Stimulated activated naive B cell treated with anti-CD40 and anti-IgM and Interleukin-4, amounts not matched to agents 10 μg/mL and 1 μg/mL and 100 μg/mL, for 72 hours (primary cell): ENCODE measurements around the gene SORCS1.

Experiments
- ATAC-seq, 2 donors: fragments of 150-1000 bp; cut with Tn5 transposase; replicated peaks; 2 replicates each; pipeline ENCODE4 v1.10.0; 2021; ENCODE audit warnings: moderate library complexity in 1 of 2
- DNase-seq: peaks from one replicate; pipeline ENCODE4 v3.0.0; 2021
- H3K27ac Mint-ChIP-seq: one replicate; pipeline ENCODE4 v1.8.0; 2022; ENCODE audit warnings: mild to moderate bottlenecking, mixed read lengths
- H3K27me3 Mint-ChIP-seq, 2 donors: one replicate each; pipeline ENCODE4 v1.8.0; 2022; ENCODE audit warnings: mixed read lengths in 2 of 2
- H3K36me3 Mint-ChIP-seq, 2 donors: one replicate each; pipeline ENCODE4 v1.8.0; 2022; ENCODE audit warnings: mixed read lengths in 2 of 2, mild to moderate bottlenecking in 1 of 2
- H3K4me1 Mint-ChIP-seq, 2 donors: one replicate each; pipeline ENCODE4 v1.8.0; 2022; ENCODE audit warnings: mixed read lengths in 2 of 2, mild to moderate bottlenecking in 1 of 2
- H3K4me3 Mint-ChIP-seq, 2 donors: one replicate each; pipeline ENCODE4 v1.8.0; 2022; ENCODE audit warnings: mild to moderate bottlenecking in 2 of 2, mixed read lengths in 2 of 2, moderate library complexity in 1 of 2
- H3K9me3 Mint-ChIP-seq, 2 donors: one replicate each; pipeline ENCODE4 v1.8.0; 2022; ENCODE audit warnings: mixed read lengths in 2 of 2, mild to moderate bottlenecking in 1 of 2

SORCS1 gene

DNA sequence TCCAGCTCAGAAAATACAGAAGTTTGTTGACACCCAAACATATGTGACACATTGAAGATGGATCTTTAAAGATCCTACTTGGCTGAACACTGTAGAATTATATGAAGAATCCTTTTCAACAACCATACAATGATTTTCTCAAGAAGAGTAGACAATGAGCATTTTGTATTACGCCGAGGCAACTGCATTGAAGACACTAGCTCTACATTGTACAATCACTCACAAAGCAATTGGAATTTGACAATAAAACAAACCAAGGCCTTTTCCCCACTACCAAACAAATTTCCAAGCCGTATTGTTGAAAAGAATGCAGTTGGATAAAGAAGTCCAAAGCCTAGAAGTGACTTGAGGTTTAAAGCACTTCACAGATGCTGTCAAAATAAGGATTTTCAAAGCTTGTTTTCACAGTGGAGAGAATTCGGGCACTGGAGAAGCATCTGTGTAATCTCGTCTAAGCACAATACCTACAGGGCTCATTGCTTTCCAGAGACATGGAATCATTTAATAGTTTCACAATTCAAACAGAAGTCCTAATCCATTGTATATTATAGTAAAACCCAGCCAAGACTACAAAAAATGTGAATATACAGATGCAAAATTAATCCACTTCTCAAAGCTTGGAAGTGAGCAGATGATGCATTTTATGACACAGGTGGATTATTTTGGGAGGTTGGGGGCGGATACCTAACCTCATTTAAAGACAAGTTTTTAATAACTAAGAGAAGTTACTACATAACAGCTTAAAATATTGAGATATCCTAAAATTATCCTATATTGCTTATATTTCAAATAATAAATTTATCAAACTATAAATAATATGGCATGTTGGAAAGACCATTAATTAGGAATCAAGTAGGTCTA, 78.6 kb downstream of the SORCS1 start:
- ATAC-seq = no peak
- Mint-ChIP-seq H3K27me3 (no peaks in the 10 kb centered on the region), H3K27ac (no peak overlapping the region)

GRCh38 chr10:107083388-107084009, 81.0 kb downstream of the SORCS1 start:
- Mint-ChIP-seq H3K4me1 (no peaks in the 10 kb centered on the region), H3K4me3 (no peak overlapping the region), H3K9me3 (peaks cover 3% of the 10 kb centered on the region in 2 donors), H3K36me3 (no peaks in the 10 kb centered on the region), H3K27me3 (no peaks in the 10 kb centered on the region), H3K27ac (no peak overlapping the region)
- ATAC-seq (no peak), DNase-seq (no peak)

More for the DNA sequence above, 78.6 kb downstream of the SORCS1 start:
- H3K36me3 Mint-ChIP-seq = no peaks in the 10 kb centered on the region
- no peak overlapping the region for H3K4me3 Mint-ChIP-seq
- DNase-seq = no peak
- peaks cover 0 to 6% of the 10 kb centered on the region in 2 donors for H3K9me3 Mint-ChIP-seq
- no peaks in the 10 kb centered on the region for H3K4me1 Mint-ChIP-seq

GRCh38 chr10:107081644-107082043, 82.9 kb downstream of the SORCS1 start:
- no peak for ATAC-seq
- no peak for DNase-seq
- peaks cover 1 to 5% of the 10 kb centered on the region in 2 donors for H3K9me3 Mint-ChIP-seq
- no peak overlapping the region for H3K4me3 Mint-ChIP-seq
- no peak overlapping the region for H3K27ac Mint-ChIP-seq
- H3K4me1 Mint-ChIP-seq = no peaks in the 10 kb centered on the region
- H3K27me3 Mint-ChIP-seq = no peaks in the 10 kb centered on the region
- no peaks in the 10 kb centered on the region for H3K36me3 Mint-ChIP-seq

- H3K4me3 Mint-ChIP-seq = no peak overlapping the region
- H3K27me3 Mint-ChIP-seq = no peaks in the 10 kb centered on the region
- H3K9me3 Mint-ChIP-seq = peaks cover 1 to 5% of the 10 kb centered on the region in 2 donors
- no peak for DNase-seq
- no peaks in the 10 kb centered on the region for H3K4me1 Mint-ChIP-seq
- H3K36me3 Mint-ChIP-seq = no peaks in the 10 kb centered on the region
- H3K27ac Mint-ChIP-seq = no peak overlapping the region
- ATAC-seq = no peak
Observed at GRCh38 chr10:107075117-107075516, 89.4 kb downstream of the SORCS1 start.

- Mint-ChIP-seq H3K4me1 (no peaks in the 10 kb centered on the region), H3K36me3 (no peaks in the 10 kb centered on the region), H3K4me3 (no peak overlapping the region), H3K27ac (no peak overlapping the region), H3K9me3 (peaks cover 0 to 1% of the 10 kb centered on the region in 2 donors), H3K27me3 (no peaks in the 10 kb centered on the region)
- DNase-seq (no peak), ATAC-seq (no peak)
Observed at GRCh38 chr10:107072786-107073185, 91.7 kb downstream of the SORCS1 start.

- DNase-seq = no peak
- H3K27me3 Mint-ChIP-seq = no peaks in the 10 kb centered on the region
- no peaks in the 10 kb centered on the region for H3K36me3 Mint-ChIP-seq
- no peaks in the 10 kb centered on the region for H3K4me1 Mint-ChIP-seq
- no peak overlapping the region for H3K4me3 Mint-ChIP-seq
- H3K27ac Mint-ChIP-seq = no peak overlapping the region
- no peak for ATAC-seq
- H3K9me3 Mint-ChIP-seq = peaks cover 0 to 1% of the 10 kb centered on the region in 2 donors
Observed at GRCh38 chr10:107072028-107072427, 92.5 kb downstream of the SORCS1 start.

DNA sequence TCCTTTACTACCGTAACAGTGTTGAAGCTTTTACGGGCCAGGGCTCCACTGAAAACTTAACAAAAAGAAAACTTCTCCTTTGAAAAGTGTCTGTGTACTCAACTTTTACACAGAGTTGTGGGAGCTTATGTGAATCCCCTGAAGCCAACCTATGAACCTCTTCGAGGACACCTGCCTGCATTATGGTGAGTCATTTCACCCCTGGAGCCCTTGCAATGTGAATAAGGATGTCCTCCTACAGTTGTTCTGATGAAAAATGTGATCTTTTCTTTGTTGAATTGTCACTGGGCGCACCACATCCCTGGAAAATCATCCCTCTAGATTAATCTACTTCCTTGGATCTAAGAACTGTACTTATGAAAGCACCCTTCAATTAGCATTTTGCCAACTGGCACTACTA, 93.2 kb downstream of the SORCS1 start:
- Mint-ChIP-seq H3K4me1 (no peaks in the 10 kb centered on the region), H3K9me3 (peaks cover 0 to 1% of the 10 kb centered on the region in 2 donors), H3K4me3 (no peak overlapping the region), H3K27me3 (no peaks in the 10 kb centered on the region), H3K36me3 (no peaks in the 10 kb centered on the region), H3K27ac (no peak overlapping the region)
- ATAC-seq = no peak
- no peak for DNase-seq

GRCh38 chr10:107067843-107068242, 96.7 kb downstream of the SORCS1 start:
- Mint-ChIP-seq H3K27me3 (no peaks in the 10 kb centered on the region), H3K36me3 (no peaks in the 10 kb centered on the region), H3K9me3 (peaks cover 0 to 2% of the 10 kb centered on the region in 2 donors), H3K4me1 (no peaks in the 10 kb centered on the region), H3K4me3 (no peak overlapping the region), H3K27ac (no peak overlapping the region)
- ATAC-seq = no peak
- no peak for DNase-seq

DNA sequence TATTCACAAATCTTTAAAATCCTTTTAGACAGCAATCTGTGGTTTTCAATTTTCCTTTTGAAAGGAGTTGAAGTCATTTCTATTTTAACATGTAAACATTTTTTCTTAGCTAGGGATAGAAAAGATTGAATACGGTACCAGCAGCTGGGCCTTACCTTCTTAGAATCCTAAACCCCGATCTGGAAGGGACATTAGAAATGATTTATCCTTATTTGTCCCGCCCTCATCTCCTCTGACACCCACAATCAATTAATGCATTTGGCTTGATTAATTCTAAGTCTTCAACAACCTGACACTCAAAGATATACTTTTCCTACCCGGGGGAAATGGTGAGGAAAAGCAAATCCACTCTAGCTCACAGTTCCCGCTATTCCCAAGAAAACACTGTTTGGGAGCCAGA, 100.4 kb downstream of the SORCS1 start:
- Mint-ChIP-seq H3K27me3 (no peaks in the 10 kb centered on the region), H3K9me3 (peaks cover 0 to 2% of the 10 kb centered on the region in 2 donors), H3K27ac (no peak overlapping the region), H3K36me3 (no peaks in the 10 kb centered on the region), H3K4me1 (no peaks in the 10 kb centered on the region), H3K4me3 (no peak overlapping the region)
- DNase-seq (no peak), ATAC-seq (no peak)

DNA sequence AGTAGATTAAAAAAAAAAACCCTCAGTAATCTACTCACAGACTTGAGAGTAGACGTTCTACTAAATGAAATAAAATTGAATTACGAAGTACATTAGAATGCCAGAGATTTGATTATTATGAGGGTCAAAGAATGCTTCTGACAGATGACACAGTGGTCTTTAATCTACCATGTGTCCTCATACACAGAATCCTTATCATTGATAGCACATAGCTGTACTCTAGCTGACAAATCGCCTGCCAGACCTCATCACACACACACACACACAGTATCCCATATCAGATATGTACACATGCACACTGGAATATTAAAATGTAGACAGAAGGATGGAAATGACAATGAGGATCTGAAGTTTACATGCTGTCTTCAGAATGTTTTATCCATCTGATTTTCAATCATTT, 104.6 kb downstream of the SORCS1 start:
- H3K27ac Mint-ChIP-seq = no peak overlapping the region
- ATAC-seq (no peak), DNase-seq (no peak)
- no peak overlapping the region for H3K4me3 Mint-ChIP-seq
- H3K27me3 Mint-ChIP-seq = no peaks in the 10 kb centered on the region
- H3K4me1 Mint-ChIP-seq = no peaks in the 10 kb centered on the region
- no peaks in the 10 kb centered on the region for H3K9me3 Mint-ChIP-seq
- no peaks in the 10 kb centered on the region for H3K36me3 Mint-ChIP-seq

GRCh38 chr10:107059068-107059804, 105.3 kb downstream of the SORCS1 start:
- ATAC-seq = no peak

DNA sequence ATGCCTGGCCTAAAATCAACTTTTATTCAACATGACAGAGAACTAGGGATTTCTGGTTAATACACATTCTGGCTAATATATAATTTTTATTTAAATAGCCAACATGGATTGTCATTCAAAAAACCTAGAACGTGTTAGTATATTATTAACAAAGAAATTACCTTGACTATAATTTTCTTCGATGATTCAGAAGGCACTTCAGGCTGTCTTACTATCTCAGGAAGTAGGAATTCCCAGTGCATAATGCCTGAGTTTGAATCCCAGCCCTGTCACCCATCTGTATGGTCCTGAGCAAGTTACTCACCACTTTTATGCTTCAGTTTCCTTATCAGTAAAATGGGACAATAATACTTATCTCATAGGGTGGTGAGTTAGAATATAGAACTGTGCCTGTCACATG, 106.2 kb downstream of the SORCS1 start:
- H3K9me3 Mint-ChIP-seq = no peaks in the 10 kb centered on the region
- no peaks in the 10 kb centered on the region for H3K36me3 Mint-ChIP-seq
- no peak overlapping the region for H3K27ac Mint-ChIP-seq
- H3K27me3 Mint-ChIP-seq = no peaks in the 10 kb centered on the region
- no peaks in the 10 kb centered on the region for H3K4me1 Mint-ChIP-seq
- ATAC-seq (no peak), DNase-seq (no peak)
- no peak overlapping the region for H3K4me3 Mint-ChIP-seq

More at GRCh38 chr10:107059068-107059804, 105.3 kb downstream of the SORCS1 start:
- H3K27ac Mint-ChIP-seq = no peak overlapping the region
- H3K27me3 Mint-ChIP-seq = no peaks in the 10 kb centered on the region
- no peak overlapping the region for H3K4me3 Mint-ChIP-seq
- DNase-seq = no peak
- H3K9me3 Mint-ChIP-seq = no peaks in the 10 kb centered on the region
- H3K36me3 Mint-ChIP-seq = no peaks in the 10 kb centered on the region
- H3K4me1 Mint-ChIP-seq = no peaks in the 10 kb centered on the region

- H3K9me3 Mint-ChIP-seq = no peaks in the 10 kb centered on the region
- H3K4me3 Mint-ChIP-seq = no peak overlapping the region
- H3K27me3 Mint-ChIP-seq = no peaks in the 10 kb centered on the region
- ATAC-seq = no peak
- no peak for DNase-seq
- H3K36me3 Mint-ChIP-seq = no peaks in the 10 kb centered on the region
- H3K27ac Mint-ChIP-seq = no peak overlapping the region
- no peaks in the 10 kb centered on the region for H3K4me1 Mint-ChIP-seq
Observed at GRCh38 chr10:107056182-107056581, 108.3 kb downstream of the SORCS1 start.

- Mint-ChIP-seq H3K27me3 (no peaks in the 10 kb centered on the region), H3K27ac (no peak overlapping the region), H3K36me3 (no peaks in the 10 kb centered on the region), H3K4me1 (no peaks in the 10 kb centered on the region), H3K9me3 (no peaks in the 10 kb centered on the region), H3K4me3 (no peak overlapping the region)
- no peak for DNase-seq
- ATAC-seq = no peak
Observed at GRCh38 chr10:107054469-107055156, 109.9 kb downstream of the SORCS1 start.
